CD4-positive, alpha-beta T cell treated with Interleukin-6 for 4 hours (primary cell): ENCODE measurements around the gene ERVK3-1.
A peak's percentile ranks its signal among the peaks of the same experiment; 100 is the strongest.
"Not testable (repeated sequence)": the region's sequence is repeated elsewhere in the genome, so short reads cannot be mapped to it uniquely, and the experiment has no call there.

ENCODE experiments used
- DNase-seq: peaks from one replicate; pipeline ENCODE4 v3.0.0-alpha.2; 2020; ENCODE audit warnings: mixed read lengths

Gene ERVK3-1, protein sequence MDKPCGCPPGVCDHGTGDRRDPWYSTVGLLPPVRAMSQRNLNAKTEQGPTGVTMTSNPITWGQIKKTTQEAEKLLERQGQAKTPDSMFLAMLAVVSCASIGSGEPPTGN

DNA sequence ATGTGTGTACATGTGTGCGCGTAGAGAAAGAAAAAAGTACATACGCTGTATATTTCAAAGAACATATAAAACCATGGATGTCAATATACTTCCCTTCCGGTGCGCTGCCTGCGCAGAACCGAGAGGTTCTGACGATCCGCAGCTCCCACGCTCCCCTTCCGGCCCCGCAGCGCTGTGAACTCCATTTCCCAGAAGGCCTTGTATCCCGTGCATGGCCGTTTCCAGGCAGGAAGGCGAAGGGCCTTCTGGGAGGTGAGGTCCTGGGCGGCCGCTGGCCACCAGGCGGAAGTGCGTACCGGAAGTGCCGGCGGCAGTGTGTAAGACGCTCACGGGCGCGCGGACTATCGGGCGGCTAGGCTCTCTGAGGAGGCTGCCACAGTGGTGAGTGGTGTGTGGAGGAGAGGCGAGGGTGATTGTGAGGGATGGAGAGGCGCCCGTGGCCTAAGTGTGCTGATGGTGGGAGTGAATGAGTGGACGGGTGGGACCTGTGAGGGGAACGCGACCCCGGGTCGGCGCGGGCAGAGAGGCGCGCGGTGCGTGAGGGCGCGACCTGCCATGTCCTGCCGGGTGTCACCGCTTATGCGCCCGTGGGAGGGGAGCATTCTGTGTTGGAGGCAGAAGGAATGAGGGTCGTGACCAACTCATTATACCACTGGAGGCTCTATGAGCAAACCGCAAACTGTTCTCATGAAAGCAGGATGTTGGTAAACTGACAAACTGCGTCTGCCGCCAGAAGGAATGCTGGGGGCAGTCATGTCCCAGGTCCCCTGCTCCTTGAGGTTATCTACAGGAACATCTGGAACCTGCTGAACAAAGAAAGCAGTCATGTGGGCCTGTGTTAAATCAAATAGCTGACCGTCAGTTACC lies at the start of gene ERVK3-1:
TSS of gene ERVK3-1 (plus strand) at position 313 of the 867 bp plus-strand sequence. CDS start 6,792 bp downstream, outside the sequence.
- DNase-seq: peak; percentile 95

GRCh38 chr19:58258259-58258658 lies 46.9 kb upstream of the ERVK3-1 start:
- DNase-seq: not testable (repeated sequence)

GRCh38 chr19:58261600-58261967 lies 43.6 kb upstream of the ERVK3-1 start:
- no peak for DNase-seq

GRCh38 chr19:58261968-58262921 lies 42.9 kb upstream of the ERVK3-1 start:
- DNase-seq: no peak

DNA sequence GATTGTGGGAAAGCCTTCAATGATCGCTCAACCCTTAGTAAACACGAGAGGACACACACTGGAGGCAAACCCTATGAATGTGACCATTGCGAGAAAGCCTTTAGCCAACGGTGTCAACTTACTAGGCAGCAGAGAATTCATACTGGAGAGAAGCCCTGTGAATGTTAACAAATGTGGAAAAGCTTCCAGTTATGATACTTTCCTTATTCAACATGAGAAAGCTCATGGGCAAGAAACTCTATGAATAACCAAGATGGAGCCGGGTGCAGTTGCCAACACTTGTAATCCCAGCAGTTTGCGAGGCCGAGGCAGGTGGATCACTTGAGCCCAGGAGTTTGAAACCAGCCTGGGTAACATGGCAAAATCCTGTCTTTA lies 42.3 kb upstream of the ERVK3-1 start:
- DNase-seq: no peak

GRCh38 chr19:58265100-58265499 lies 40.1 kb upstream of the ERVK3-1 start:
- DNase-seq: no peak

- no peak for DNase-seq
Observed at GRCh38 chr19:58268344-58268743, 36.8 kb upstream of the ERVK3-1 start.

DNA sequence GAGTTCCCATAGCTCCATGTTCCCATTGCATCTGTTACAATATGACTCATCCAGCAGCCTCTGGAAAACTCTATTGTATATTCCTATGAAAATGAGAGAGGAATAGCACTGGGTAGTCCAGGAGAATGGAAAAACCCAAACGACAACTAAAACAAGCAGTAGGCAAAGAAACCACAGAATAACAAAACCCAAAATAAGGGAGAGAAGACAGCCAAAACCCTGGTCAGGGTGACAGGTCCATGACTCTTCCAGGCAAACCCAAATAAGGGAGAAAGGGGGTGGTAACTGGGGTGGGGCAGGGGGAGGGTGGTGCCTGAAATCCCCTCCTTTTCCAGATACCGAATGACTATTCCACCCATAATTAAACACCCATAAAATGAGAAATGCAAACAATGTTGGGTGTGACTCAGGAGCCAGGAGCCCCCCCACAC lies 30.4 kb upstream of the ERVK3-1 start:
- no peak for DNase-seq

GRCh38 chr19:58275564-58275963 lies 29.6 kb upstream of the ERVK3-1 start:
- no peak for DNase-seq

DNA sequence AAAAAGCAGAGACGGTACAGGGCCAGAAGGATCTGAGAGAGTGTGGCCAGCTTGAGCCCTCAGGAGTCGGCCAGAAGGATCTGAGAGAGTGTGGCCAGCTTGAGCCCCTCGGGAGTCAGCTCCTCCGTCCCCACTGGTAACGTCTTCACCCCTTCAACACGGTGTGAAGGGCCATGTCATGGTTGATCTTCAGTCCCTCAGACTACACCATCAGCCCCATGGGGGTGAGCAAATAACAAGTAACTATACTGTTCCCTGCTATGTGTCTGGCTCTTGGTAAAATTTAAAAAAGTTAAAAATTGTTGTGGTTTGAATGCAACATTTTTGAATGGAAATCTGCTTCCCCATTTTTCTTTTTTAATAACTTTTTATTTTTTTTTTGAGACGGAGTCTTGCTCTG lies 28.0 kb upstream of the ERVK3-1 start:
- DNase-seq: no peak

DNA sequence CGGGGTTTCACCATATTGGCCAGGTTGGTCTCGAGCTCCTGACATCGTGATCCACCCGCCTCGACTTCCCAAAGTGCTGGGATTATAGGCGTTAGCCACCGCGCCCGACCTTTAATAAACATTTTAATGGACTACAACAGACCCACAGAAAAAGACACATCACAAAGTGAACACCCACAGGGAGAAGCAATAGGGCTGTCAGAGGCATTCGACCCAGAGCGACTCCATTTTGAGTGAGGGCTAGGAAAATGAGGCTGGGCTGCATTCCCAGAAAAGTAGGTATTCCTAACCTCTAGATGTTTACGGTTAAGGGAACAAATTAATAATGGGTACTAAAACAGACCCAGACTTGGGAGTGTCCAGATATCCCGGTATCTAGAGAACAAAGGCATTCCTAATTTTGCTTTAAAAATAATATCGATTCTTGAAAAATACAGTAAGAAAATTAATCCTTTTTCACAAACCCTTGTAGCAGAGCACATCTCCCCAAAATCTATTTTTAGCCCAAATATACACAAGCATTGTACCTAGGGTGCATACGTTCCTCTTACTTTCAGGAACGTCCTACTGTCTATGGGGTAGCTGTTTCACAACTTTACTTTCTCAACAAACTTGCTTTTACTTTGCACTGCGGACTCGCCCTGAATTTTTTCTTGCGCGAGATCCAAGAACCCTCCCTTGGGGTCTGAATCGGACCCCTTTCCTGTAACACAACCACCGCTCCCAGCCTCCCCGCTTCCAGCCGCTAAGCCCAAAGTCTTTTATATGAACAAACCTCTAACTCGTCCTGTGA lies 27.2 kb upstream of the ERVK3-1 start:
- no peak for DNase-seq

DNA sequence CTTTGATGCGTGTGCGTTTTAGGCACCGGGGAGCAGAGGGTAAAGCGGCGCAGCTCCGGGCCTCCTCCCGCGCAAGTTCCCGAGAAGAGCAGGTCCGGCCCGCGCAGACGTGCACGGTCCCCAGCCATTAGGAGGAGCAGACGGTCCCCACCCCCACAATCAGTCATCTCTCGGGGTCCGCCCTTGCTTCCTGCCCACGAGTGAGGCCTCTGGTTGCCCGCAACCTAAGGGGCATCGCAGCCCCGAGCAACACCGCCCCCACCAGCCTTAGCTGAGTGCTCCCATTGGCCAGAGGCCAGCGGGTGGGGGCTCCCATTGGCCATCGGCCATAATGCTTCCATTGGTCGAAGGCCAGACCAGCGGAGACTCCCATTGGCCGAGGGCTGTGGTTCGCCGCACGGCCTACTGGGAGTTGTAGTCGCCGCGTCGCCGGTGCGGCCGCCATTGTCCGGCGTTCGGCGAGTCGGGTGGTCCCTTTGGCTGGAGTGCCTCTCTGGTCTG lies 26.6 kb upstream of the ERVK3-1 start, which contains the start of gene ZNF8:
TSS of gene ZNF8 (plus strand) at position 415 of the 501 bp plus-strand sequence. CDS start 127 bp downstream, outside the sequence.
- DNase-seq: peak; percentile 97

GRCh38 chr19:58279042-58279924 lies 25.9 kb upstream of the ERVK3-1 start:
- DNase-seq: peak; percentile 47

- no peak for DNase-seq
Observed at GRCh38 chr19:58279925-58280316, 25.3 kb upstream of the ERVK3-1 start.

DNA sequence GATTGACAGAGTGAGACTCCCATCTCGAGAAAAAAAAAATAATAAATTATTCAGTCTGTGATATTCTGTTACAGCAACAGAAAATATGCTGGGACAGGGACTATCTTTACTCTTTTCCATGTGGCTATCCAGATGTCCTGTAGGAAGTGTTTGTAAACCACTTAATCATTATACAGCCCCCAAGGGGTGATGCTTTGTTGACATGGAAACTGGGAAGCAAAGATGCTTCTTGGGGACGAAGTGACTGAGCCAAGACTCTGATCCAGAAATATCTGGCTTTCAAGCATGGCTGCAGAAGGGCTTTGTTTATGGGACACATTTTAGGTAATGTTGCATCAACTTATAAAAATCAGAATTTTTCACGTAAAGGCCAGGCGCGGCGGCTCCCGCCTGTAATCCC lies 21.0 kb upstream of the ERVK3-1 start:
- no peak for DNase-seq

DNA sequence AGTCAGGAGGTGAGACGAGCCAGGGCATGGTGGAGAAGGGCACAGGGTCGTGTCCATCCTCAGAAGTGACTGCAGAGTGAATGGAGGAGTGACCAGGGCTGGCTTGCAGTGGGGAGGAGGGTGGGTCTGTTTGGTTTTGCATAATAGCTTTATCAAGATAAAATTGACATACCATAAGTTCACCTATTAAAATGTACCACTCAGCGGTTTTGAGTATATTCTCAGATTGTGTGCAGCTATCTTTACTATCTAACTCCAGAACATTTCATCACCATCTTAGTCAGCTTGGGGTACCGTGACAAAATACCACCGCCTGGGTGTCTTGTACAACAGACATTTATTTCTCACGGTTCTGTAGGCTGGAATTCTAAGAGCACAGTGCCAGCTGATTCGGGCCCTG lies 13.2 kb upstream of the ERVK3-1 start:
- DNase-seq: no peak

GRCh38 chr19:58294743-58295374 lies 10.3 kb upstream of the ERVK3-1 start:
- DNase-seq: no peak

- no peak for DNase-seq
Observed at GRCh38 chr19:58296104-58296503, 9.1 kb upstream of the ERVK3-1 start.

DNA sequence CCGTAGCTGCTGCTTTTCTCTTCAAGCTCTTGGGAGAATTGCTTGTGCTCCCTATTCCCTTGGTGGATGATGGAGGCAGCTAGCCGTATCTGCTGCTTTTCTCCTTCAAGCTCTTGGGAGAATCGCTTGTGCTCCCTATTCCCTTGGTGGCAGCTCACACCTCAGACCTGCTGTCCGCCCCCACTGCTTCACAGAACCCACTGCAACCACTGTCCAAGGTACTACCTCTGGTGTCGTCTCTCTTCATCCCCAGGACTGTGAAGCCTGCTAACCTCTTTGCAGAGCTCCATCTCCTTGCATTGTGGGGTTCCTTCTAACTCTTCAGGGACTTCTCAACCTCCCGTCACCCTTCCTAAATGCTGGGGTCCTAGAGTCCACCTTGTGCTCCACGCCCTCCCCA lies 4.6 kb upstream of the ERVK3-1 start:
- no peak for DNase-seq

DNA sequence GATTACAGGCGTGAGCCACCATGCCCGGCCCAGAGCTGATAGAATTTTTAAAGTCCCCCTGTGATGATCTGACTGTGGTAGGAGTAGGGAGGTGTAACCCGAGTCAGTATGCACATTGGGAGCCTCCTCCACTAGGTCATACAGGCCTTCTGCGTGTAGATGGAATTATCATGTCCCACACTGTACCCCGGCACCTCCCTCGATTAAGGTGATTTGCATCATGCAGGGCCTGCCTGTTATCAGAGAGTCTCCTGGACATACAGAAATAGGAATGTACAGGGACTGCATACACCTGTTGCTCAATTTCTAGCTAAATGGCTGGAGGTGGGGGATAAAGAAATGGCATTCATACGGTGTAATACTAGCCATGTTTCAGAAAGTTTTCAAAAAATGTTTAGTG lies 922 bp upstream of the ERVK3-1 start:
- DNase-seq: no peak

- no peak for DNase-seq
Observed at GRCh38 chr19:58304748-58305064, 471 bp upstream of the ERVK3-1 start.
